Fibroblast of lung (primary cell): ENCODE measurements around the gene ORM2. TPM values are rescaled to one million over a fixed set of nuclear protein-coding genes. Genes with fewer than 3 reads are reported as not detected.

Experiments used
- DNase-seq, 2 donors: peaks; one replicate each; pipeline versions ENCODE4 v3.0.0 to v3.0.0-alpha.2; 2010; ENCODE audit warnings: low read depth in 2 of 2
- H2AFZ ChIP-seq: 2 replicates; pipeline ENCODE4 v1.5.1; 2012; ENCODE audit warnings: low read length, control low read depth, inconsistent platforms
- H3K27ac ChIP-seq: 2 replicates; pipeline ENCODE4 v1.5.1; 2011; ENCODE audit warnings: low read length, control low read depth; ENCODE audit not compliant: insufficient read depth
- H3K27me3 ChIP-seq: 2 replicates; pipeline ENCODE4 v1.5.1; 2011; ENCODE audit warnings: mild to moderate bottlenecking, low read length; ENCODE audit not compliant: control insufficient read depth, insufficient read depth
- H3K36me3 ChIP-seq: 2 replicates; pipeline ENCODE4 v1.5.1; 2011; ENCODE audit warnings: low read length; ENCODE audit not compliant: control insufficient read depth, insufficient read depth
- H3K4me1 ChIP-seq: 2 replicates; pipeline ENCODE4 v1.5.1; 2011; ENCODE audit warnings: low read length; ENCODE audit not compliant: control insufficient read depth, insufficient read depth; ENCODE audit errors: extremely low read depth
- H3K4me2 ChIP-seq: 2 replicates; pipeline ENCODE4 v1.5.1; 2011; ENCODE audit warnings: low read length, control low read depth; ENCODE audit not compliant: insufficient read depth; ENCODE audit errors: extremely low read depth
- H3K4me3 ChIP-seq, 4 experiments: fragments of 200-600 bp in 1 of 4; sonication (generic) in 1 of 4; replicated peaks in 1 of 4; 2 replicates each; pipeline ENCODE4 v1.5.1; 2011 to 2016; ENCODE audit warnings: low read length in 4 of 4, low read depth in 3 of 4, mild to moderate bottlenecking in 3 of 4, control low read depth in 2 of 4, inconsistent platforms in 1 of 4, mixed read lengths in 1 of 4; ENCODE audit not compliant: insufficient read depth in 1 of 4; ENCODE audit errors: control extremely low read depth in 1 of 4
- H3K79me2 ChIP-seq: 2 replicates; pipeline ENCODE4 v1.5.1; 2012; ENCODE audit warnings: mild to moderate bottlenecking, low read length, inconsistent platforms; ENCODE audit not compliant: control insufficient read depth, insufficient read depth
- H3K9ac ChIP-seq: 2 replicates; pipeline ENCODE4 v1.5.1; 2011; ENCODE audit warnings: mild to moderate bottlenecking, low read length, control low read depth; ENCODE audit not compliant: insufficient read depth
- H3K9me3 ChIP-seq: 2 replicates; pipeline ENCODE4 v1.5.1; 2012; ENCODE audit warnings: low read depth, low read length; ENCODE audit not compliant: control insufficient read depth, insufficient read depth
- H4K20me1 ChIP-seq: 2 replicates; pipeline ENCODE4 v1.5.1; 2011; ENCODE audit warnings: low read length; ENCODE audit not compliant: control insufficient read depth, insufficient read depth; ENCODE audit errors: extremely low read depth
- EZH2 ChIP-seq: IDR thresholded peaks from 2 replicates; pipeline ENCODE4 v1.5.1; 2012; ENCODE audit warnings: low read length, control low read depth, mild to moderate bottlenecking; ENCODE audit errors: missing control alignments
- polyA plus RNA-seq, 2 donors: library from polyadenylated mRNA; depleted of rRNA in 1 of 2; stranded (reverse) in 1 of 2; unstranded in 1 of 2; fragments of >200 nt; gene quantifications; 2 replicates each; pipeline ENCODE4 v1.2.1, GENCODE V29; 2011 to 2012; ENCODE audit warnings: missing spikeins in 1 of 2
- total RNA-seq: library from RNA; depleted of rRNA; stranded (reverse); fragments of >200 nt; gene quantifications from 2 replicates; pipeline ENCODE4 v1.2.1, GENCODE V29; 2014
- TF ChIP-seq, protein P1 (sequence below), 2 donors: IDR thresholded peaks in 1 of 2; conservative IDR thresholded peaks in 1 of 2; 1 replicate in 1 of 2; 2 replicates in 1 of 2; pipeline ENCODE4 v1.5.1; 2011 to 2012; ENCODE audit warnings: low read length in 2 of 2, control low read depth in 1 of 2, inconsistent platforms in 1 of 2, low read depth in 1 of 2, mild to moderate bottlenecking in 1 of 2

Gene ORM2
- total and polyA plus RNA-seq, 2 donors (not counting 1 experiment from before 2014, with no cell fraction given): not detected

DNA sequence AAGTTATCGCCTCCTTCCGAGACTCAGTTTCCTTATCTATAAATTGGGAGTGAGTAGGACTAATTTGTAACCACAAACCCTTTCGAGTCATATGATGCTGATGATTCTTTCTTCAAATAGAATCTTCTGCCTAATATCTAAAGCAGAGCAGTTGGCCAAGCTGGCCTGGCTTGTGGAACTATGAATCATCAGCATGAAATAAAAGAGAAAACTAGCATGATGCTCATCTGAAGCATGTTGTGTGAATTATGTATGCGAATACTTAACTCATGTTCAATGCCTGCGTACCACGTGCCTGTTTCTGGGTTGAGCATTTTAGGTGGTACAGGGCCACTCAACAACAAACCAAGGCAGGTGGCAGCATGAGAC, 21.8 kb upstream of the ORM2 start:
- TF ChIP-seq, protein P1, sequence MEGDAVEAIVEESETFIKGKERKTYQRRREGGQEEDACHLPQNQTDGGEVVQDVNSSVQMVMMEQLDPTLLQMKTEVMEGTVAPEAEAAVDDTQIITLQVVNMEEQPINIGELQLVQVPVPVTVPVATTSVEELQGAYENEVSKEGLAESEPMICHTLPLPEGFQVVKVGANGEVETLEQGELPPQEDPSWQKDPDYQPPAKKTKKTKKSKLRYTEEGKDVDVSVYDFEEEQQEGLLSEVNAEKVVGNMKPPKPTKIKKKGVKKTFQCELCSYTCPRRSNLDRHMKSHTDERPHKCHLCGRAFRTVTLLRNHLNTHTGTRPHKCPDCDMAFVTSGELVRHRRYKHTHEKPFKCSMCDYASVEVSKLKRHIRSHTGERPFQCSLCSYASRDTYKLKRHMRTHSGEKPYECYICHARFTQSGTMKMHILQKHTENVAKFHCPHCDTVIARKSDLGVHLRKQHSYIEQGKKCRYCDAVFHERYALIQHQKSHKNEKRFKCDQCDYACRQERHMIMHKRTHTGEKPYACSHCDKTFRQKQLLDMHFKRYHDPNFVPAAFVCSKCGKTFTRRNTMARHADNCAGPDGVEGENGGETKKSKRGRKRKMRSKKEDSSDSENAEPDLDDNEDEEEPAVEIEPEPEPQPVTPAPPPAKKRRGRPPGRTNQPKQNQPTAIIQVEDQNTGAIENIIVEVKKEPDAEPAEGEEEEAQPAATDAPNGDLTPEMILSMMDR (conservative IDR thresholded peaks at IDR 0.05 in 1 of 2, IDR thresholded peaks at IDR 0.05 in 1 of 2; ENCODE audit: low read depth in 1 of 2, low read length in 2 of 2): no peak
- TF ChIP-seq EZH2: no peak

DNA sequence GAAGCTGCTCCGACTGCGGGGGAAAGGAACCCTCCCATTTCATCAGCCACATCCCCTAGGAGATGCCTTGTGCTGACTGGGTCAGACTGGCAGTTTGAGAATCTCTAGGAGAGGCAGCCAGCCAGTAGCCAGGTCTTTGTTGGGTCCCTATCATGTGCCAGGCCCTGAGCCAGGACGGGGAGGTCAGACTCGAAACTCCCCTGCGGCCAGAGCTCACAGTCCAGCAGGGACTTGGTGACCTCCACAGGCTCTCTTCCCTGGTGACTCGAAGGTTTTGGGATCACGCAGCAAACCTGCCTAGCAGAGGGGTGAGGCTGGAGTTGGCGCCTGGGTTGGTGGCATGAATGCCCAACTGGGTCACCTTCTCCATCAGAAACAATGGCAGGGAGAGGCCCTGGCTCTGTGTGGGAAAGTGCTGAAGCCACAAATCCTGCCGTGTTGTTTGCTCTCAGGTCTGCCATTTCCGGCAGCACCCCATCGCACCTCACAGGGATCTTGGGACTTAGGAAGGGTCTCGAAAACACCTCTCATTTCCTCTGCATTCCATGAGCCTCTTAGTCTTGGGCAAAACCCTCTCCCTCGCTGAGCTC, 21.2 kb upstream of the ORM2 start:
- Histone ChIP-seq H3K9ac (no peak overlapping the region), H3K27me3 (no peaks in the 10 kb centered on the region), H3K79me2 (no peaks in the 10 kb centered on the region), H4K20me1 (no peaks in the 10 kb centered on the region), H3K4me2 (no peak overlapping the region), H3K4me1 (no peaks in the 10 kb centered on the region), H3K27ac (no peak overlapping the region), H3K9me3 (no peaks in the 10 kb centered on the region), H3K4me3 (no peak overlapping the region), H3K36me3 (peaks cover 2% of the 10 kb centered on the region), H2AFZ (no peak overlapping the region)
- DNase-seq: no peak
- TF ChIP-seq, protein P1 (conservative IDR thresholded peaks at IDR 0.05 in 1 of 2, IDR thresholded peaks at IDR 0.05 in 1 of 2; ENCODE audit: low read depth in 1 of 2, low read length in 2 of 2): no peak
- no peak for TF ChIP-seq EZH2

More for the DNA sequence above, 21.8 kb upstream of the ORM2 start:
- no peak overlapping the region for H3K27ac ChIP-seq
- H4K20me1 ChIP-seq: no peaks in the 10 kb centered on the region
- no peaks in the 10 kb centered on the region for H3K27me3 ChIP-seq
- no peaks in the 10 kb centered on the region for H3K9me3 ChIP-seq
- no peak overlapping the region for H3K4me2 ChIP-seq
- no peaks in the 10 kb centered on the region for H3K4me1 ChIP-seq
- H3K79me2 ChIP-seq: no peaks in the 10 kb centered on the region
- H3K4me3 ChIP-seq: no peak overlapping the region
- H2AFZ ChIP-seq: no peak overlapping the region
- DNase-seq: peak in 1 of 2 donors; percentile 59
- H3K36me3 ChIP-seq: peaks cover 2% of the 10 kb centered on the region
- H3K9ac ChIP-seq: no peak overlapping the region

DNA sequence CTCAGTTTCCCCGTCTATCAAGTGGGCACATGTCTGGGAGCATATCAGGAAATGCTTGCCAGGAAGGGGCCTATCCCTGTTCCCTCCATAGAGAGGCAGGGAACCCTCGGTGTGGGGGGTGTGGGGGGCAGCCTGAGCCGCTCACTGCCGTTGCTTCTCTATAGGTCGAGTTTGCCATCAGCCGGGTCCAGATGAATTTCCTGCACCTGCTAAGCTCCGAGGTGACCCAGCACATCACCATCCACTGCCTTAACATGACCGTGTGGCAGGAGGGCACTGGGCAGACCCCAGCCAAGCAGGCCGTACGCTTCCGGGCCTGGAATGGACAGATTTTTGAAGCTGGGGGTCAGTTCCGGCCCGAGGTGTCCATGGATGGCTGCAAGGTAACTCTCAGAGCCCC, 20.6 kb upstream of the ORM2 start:
- Histone ChIP-seq H3K27me3 (no peaks in the 10 kb centered on the region), H3K27ac (no peak overlapping the region), H2AFZ (no peak overlapping the region), H3K79me2 (no peaks in the 10 kb centered on the region), H3K4me1 (no peaks in the 10 kb centered on the region), H3K36me3 (peaks cover 2% of the 10 kb centered on the region), H3K9ac (no peak overlapping the region), H3K4me3 (no peak overlapping the region), H3K9me3 (no peaks in the 10 kb centered on the region), H4K20me1 (no peaks in the 10 kb centered on the region), H3K4me2 (no peak overlapping the region)
- DNase-seq: no peak
- TF ChIP-seq EZH2: no peak
- TF ChIP-seq, protein P1 (conservative IDR thresholded peaks at IDR 0.05 in 1 of 2, IDR thresholded peaks at IDR 0.05 in 1 of 2; ENCODE audit: low read depth in 1 of 2, low read length in 2 of 2): no peak
